Measurements from ENCODE around the gene ARFGEF3.

DNA sequence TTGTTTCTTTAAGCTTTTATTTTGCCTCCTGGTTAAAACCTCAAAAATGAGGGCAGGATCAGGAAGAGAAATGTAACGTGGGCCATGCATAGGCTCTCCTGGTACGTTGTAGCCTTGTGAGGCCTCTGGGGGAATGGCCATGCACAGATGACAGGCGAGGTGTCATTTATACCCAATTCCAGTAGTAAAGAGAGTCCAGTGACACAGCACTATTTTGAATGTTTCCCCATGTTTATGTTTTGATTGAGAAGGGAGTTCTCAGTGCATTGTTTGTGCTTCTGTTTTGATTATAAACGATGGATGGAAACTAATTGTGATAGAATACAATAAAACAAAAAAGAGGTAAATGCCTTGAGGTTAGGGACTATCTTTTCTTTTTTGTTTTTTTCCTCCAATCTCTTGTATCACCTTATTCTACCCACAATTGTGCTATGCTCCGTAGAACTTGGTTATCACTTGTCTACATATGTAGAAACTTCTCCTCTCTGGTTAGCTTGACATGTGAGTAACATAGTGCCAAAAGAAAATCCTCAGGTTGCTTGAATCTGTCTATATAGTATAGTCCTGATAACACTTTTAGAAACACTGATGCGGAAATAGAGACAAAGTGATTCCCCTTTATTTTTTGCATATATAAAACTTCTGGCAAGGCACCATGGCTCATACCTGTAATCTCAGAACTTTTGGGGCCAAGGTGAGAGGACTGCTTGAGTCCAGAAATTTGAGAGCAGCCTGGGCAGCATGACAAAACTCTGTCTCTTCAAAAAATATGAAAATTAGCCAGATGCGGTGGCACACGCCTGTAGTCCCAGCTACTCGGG lies 209.1 kb downstream of the ARFGEF3 start:
- TF ChIP-seq, protein P1, sequence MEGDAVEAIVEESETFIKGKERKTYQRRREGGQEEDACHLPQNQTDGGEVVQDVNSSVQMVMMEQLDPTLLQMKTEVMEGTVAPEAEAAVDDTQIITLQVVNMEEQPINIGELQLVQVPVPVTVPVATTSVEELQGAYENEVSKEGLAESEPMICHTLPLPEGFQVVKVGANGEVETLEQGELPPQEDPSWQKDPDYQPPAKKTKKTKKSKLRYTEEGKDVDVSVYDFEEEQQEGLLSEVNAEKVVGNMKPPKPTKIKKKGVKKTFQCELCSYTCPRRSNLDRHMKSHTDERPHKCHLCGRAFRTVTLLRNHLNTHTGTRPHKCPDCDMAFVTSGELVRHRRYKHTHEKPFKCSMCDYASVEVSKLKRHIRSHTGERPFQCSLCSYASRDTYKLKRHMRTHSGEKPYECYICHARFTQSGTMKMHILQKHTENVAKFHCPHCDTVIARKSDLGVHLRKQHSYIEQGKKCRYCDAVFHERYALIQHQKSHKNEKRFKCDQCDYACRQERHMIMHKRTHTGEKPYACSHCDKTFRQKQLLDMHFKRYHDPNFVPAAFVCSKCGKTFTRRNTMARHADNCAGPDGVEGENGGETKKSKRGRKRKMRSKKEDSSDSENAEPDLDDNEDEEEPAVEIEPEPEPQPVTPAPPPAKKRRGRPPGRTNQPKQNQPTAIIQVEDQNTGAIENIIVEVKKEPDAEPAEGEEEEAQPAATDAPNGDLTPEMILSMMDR (conservative IDR thresholded peaks at IDR 0.05 in 1 of 2, IDR thresholded peaks at IDR 0.05 in 1 of 2; ENCODE audit: low read depth in 1 of 2, low read length in 2 of 2): no peak
- TF ChIP-seq EZH2 (IDR thresholded peaks at IDR 0.05; ENCODE audit: low read length, missing control alignments): no peak
